ENCODE results near the gene RSU1. TPM values are rescaled to one million over a fixed set of nuclear protein-coding genes. Genes with fewer than 3 reads are reported as not detected.
A peak's percentile ranks its signal among the peaks of the same experiment; 100 is the strongest.

RSU1 gene
- total RNA-seq, 1 donor from 2014 or later, result 49.4 TPM

DNA sequence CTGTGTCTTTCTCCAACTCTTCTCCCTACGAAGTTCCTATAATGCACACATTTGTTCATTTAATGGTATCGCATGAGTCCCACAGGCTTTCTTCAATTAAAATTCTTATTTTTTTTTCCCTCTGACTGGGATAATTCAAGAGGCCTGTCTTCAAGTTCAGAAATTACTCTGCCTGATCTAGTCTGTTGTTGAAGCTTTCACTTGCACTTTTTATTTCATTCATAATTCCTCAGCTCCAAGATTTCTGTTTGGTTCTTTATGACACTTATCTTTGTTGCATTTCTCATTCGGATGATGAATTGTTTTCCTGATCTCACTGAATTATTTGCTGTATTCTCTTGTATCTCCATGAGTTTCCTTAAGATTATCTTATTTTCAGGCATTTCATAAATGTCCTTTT lies 103.9 kb downstream of the RSU1 start:
- DNase-seq, result no peak
- intact Hi-C loops (cut with DNase I), result no loop called here
- ATAC-seq (ENCODE audit: poor library complexity), result no peak

DNA sequence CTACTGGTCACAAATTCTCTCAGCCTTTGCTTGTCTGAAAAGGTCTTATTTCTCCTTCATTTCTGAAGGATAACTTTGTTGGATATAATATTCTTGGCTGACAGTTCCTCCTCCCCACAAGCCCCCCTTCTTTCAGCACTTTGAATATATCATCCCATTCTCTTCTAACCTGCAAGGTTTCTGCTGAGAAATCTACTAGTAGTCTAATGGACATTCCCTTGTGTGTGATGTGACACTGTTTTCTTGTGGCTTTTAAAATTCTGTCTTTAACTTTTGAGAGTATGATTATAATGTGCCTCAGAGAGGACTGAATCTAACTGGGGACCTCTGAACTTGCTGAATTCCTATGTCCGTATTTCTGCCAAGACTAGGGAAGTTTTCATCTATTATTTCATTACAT lies 104.3 kb downstream of the RSU1 start:
- intact Hi-C loops (cut with DNase I), result no loop called here
- DNase-seq (no peak), ATAC-seq (ENCODE audit: poor library complexity) (no peak)

DNA sequence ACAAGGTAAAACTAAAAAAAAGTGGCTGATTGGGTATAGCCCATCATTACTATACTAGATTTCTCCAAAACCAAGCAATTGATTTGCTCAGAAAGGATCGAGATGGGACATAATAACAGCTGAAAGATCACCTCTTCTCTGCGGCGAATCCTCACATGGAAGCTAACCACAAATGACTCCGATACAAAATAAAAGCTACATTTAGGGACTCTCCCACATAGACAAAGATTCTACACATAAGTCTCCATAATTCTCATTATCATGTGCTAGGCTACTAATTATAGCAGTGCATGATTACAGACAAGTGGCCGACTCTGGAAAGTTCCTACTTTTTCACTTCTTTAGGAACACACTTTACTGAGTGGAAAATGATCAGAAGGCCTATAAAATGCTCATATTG lies 116.9 kb downstream of the RSU1 start:
- intact Hi-C loops (cut with DNase I), result no loop called here
- ATAC-seq (ENCODE audit: poor library complexity) (peak; percentile 18), DNase-seq (no peak)

DNA sequence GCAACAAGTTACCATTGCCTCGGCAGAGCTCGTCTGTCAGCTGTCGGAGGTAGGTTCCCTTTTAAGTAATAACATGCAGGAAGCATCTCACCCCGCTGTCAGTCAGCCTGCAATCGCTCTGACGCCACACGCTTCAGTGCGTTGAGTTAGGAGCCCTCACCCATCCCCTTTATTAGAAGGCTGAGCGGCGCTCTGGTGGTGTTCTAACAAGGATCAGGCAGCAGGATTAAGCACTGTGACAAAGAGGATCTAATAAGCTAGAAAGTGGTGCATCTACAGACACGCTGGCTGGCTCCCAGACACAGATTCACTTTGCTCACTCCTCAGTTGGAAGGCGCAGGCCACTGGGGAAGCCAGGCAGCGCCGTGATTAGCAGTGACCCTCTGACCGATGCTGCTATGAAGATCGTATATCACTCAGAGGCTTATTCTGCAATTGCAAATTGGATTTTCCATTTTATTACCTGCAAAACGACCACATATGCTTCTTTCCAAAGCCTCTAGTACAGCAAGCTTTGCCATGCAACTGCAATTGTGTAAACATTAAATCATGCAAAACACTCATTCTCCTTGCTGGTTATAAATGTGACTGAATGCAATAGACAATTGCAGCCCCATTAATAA lies 117.7 kb downstream of the RSU1 start:
- intact Hi-C loops (cut with DNase I), result no loop called here
- ATAC-seq (ENCODE audit: poor library complexity), result no peak
- no peak for DNase-seq

DNA sequence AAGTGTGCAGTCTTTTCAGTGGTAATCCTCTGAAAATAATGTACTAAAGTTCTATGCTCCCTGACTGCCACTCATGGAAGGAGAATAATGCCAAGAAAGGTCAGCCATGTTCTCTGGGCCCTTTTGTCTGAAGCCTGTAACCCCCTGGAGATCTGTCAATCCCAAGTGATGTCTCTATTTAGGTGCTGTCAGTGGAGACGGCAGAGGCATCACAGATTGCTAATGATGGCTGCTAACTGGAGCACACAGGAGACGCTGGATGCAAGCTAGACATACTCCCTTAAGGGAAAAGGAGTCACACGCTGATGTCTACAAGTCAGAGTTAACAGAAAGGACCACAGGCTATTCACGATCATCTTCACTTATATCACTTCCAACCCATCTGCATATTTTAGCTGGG lies 118.8 kb downstream of the RSU1 start:
- intact Hi-C loops (cut with DNase I), result no loop called here
- no peak for ATAC-seq (ENCODE audit: poor library complexity)
- no peak for DNase-seq

DNA sequence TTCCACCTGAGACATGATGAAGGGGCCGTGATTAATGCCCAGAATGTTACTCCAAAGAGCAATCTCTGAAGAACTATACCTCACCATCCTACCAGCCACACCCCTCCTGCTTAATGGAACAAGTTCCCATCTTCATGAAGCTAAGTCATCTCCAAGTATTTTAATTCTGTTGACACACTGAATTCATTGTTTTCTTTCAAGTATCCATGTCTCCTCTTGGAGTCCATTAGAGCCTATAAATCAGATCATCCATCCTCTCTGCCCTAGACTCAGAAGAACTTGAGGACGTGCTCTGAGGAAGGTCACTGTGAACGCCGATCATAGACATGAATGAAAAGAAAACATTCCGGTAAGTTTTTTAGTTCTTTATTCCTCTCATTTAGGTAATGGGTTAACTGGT lies 126.8 kb downstream of the RSU1 start:
- DNase-seq (no peak), ATAC-seq (ENCODE audit: poor library complexity) (no peak)
- intact Hi-C loops (cut with DNase I), result no loop called here

DNA sequence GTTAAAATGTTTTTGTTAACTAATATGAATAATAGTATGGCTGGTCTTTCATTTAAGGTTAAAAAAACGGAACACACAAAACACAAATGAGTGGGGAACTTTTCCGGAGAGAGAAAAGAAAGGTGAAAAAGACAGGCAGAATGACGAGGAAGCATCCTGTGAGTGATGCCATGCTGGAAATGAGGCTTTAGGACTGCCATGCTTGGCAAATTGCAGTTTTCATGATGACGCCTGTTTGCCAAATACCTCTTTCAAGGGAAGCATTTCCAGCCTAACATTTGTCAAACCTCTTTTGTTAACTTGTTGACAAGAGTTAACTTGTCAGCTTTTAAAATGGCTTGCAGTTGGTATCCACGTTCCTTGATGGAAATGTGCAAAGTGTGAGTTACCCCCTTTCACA lies 127.5 kb downstream of the RSU1 start:
- intact Hi-C loops (cut with DNase I), result no loop called here
- DNase-seq (no peak), ATAC-seq (ENCODE audit: poor library complexity) (no peak)

DNA sequence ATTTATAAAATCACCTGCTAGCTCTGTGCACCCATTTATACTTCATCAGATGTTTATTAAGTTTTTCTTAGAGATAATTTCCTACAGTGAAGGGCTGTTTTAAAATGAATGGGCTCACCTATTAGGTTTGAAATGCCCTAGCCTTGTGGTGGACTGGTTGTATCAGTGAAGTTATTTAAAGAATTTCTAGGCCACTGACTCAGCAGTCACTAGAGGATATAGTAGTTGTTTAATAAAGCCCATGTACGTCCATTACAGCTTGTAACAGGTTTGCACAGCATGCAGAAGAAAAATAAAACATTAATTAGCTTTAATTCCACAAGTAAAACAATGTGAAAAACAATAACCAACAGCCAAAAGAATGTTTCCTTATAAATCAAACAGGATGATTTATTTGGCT lies 128.0 kb downstream of the RSU1 start:
- DNase-seq (no peak), ATAC-seq (ENCODE audit: poor library complexity) (no peak)
- intact Hi-C loops (cut with DNase I), result no loop called here

DNA sequence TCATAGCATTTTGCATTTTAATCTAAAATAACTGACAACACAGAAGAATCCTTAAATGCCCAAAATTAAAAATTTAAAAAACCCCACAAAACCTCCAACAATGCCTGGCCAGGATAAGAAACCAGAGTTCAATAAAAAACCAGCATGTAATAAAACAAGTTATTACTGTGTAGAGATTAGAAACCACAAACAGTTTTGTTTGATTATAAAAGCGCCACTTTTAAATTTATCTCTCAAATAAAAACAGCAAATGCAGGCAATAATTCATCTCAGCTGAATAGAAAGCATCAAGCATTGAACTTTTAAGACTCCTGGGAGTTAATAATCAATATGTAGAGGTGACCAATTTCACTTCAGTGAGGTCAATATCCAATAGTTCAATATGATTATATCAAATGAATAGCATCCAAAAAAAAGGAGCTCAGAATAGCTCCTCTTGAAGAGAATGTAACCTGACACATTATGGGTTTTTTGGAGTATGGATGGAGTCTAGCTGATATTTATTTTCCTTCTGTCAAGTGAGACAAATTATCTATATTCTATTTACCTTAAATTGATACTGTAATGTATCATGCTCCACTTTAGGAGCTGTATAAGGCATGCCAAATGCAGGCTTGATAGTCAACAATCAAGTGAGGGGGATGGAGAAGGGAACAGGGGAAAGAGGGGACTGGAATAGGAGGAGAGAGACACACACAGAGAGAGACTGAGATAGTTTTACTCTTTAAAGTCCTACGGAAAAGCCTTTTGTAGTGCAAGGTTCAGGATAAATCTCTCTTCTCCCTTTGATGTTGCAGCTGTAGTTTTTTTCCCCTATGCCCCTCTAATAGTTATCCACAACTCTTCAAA lies 130.9 kb downstream of the RSU1 start:
- ATAC-seq (ENCODE audit: poor library complexity), result no peak
- DNase-seq, result no peak
- intact Hi-C loops (cut with DNase I), result no loop called here

DNA sequence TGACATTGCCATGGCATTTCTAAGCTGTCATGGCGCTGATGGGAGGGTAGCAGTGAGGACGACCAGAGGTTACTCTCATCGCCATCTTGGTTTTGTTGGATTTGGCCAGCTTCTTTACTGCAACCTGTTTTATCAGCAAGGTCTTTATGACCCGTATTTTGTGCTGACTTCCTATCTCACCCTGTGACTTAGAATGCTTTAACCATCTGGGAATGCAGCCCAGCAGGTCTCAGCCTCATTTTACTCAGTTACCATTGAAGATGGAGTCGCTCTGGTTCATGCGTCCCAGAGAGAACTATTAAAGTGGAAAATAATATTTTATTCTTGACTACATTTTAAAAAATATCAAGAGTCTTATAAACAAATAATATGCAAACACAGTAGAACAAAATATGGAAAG lies 131.7 kb downstream of the RSU1 start:
- intact Hi-C loops (cut with DNase I), result no loop called here
- DNase-seq (no peak), ATAC-seq (ENCODE audit: poor library complexity) (no peak)

DNA sequence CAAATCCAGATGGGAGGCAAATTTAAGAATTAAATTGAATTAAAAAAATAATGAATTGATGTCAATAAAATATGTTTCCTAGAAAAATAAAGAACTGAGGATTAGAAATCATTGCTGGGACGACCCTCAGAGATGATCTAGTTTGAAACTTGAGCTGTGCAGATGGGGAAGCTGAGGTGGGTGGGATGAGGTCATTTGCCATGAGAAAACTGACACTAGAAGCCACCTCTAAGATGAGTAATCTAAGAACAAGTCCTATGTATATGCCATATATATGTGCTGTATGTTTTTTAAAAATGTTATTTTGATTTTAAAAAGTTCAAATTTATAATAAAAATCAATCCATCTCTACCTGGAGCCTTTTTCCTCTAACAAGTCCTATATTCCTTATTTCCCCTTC lies 135.7 kb downstream of the RSU1 start:
- intact Hi-C loops (cut with DNase I), result no loop called here
- DNase-seq (no peak), ATAC-seq (ENCODE audit: poor library complexity) (no peak)

DNA sequence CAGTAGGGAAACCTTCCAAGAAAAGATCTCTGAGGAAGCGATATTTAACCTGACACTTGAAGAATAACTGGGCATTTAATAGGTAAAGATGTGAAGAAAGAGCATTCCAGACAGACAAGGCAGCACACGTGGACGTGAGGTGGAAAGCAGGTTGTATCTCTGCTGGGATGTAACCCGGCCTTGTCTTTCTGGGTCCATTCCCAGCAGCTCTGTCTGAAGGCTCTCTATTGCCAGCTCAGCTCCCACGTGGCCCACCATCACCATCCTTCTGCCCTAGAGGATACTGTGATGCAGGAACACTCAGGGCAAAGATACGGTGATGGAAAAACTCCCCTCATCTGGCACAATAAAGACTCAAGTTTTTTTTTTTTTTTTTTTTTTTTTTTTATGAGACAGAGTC lies 137.7 kb downstream of the RSU1 start:
- intact Hi-C loops (cut with DNase I), result no loop called here
- DNase-seq, result no peak
- ATAC-seq (ENCODE audit: poor library complexity), result no peak

DNA sequence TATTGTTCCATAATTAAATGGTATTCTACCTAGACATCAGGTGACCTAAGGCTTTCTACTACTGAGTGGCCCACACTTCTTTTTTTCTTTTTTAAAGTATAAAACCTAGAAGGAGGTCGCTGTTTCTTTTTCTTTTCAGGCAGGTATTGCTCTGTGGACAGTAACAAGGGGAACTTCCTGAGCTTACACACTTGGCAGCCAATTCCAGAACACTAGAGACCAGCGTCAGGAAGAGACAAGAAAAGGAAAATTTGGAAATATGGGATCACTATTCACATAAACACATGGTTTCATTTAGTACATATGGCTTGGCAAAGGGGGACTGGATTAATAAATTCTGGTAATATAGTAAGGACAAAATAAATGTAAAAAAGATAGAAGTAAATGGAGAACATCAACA lies 141.9 kb downstream of the RSU1 start:
- intact Hi-C loops (cut with DNase I), result no loop called here
- ATAC-seq (ENCODE audit: poor library complexity) (no peak), DNase-seq (no peak)

DNA sequence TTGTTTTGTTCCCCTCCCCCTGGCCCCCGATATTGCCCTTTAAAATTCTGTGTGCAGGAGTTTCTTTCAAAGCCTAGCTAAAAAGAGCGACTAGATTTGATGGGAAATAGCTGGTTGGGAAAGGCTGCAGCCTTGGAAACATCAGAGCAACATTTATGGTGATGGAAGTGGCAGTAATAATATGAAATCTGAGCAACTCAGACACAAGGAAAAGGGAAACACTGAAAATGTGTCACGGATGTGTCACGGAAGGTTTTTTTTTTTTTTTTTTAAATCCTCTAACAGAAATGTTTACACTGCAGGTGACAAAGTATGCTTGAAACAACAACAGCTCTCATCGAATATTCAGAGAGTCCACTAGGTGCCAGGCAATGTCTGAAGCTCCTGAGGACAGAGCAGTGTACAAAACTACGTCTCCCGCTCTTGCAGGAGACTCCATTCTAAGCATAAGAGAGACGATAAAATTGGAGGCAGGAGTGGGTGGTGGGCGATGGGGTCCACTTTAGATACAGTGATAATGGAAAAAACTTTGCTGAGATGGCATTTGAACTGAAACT lies 143.0 kb downstream of the RSU1 start:
- no peak for DNase-seq
- intact Hi-C loops (cut with DNase I), result no loop called here
- no peak for ATAC-seq (ENCODE audit: poor library complexity)

DNA sequence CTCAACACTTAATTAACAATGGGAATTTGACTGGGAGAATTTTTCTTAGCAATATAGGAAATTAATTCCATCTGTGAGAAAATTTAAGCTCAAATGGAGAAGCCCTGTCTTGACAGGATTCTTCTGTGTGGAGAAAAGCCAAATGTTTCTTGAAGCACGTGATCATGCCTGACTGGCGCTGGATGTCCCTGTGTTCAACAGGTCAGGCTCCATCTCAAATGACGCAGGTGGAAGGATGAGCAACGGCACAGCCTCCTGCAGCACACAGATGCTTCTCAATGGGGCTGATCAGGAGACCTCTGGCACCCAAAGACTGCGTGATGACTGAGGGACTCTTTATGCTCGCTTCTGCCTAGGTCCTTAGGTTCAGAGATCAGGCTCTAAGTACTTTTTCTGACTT lies 143.8 kb downstream of the RSU1 start:
- ATAC-seq (ENCODE audit: poor library complexity), result no peak
- no peak for DNase-seq
- intact Hi-C loops (cut with DNase I), result no loop called here

DNA sequence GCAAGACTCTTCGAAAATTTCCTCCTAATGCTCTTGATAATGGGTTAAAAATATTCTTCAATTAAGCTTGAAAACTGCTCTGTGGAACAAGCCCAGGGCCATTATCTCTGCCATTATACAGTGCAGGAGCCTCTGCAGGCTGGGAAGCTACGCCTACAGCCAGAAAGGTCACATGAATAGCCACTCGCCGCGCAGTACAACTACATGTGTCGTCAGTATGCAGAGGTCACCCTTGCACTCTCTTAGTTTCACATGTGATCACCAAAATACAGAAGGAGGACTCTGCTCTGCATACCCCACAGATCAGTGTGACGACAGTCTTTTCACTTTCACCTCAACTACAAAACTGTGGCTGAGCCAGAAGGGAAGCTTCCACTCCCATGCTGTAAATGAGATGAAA lies 153.8 kb downstream of the RSU1 start:
- ATAC-seq (ENCODE audit: poor library complexity) (peak; percentile 98), DNase-seq (peak; percentile 50)
- intact Hi-C loops (cut with DNase I), result no loop called here

DNA sequence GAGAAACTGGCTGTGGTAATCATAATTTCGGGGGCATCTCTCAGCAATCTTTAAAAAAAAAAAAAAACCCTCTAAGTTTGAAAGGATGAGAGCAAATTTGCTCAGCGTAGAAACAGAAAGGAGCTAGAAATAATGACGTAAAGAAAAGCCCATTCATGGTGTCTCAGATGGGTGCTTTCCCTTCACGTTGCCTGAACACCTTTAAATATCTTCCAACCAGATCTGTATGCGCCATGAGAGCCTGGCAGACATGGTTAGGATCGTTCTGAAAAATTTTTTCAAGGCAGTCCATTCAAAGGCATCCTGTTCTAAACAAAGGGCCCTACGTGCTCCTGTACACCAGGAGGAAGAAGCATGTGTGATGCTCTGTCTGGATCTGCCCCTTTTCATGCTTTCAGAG lies 154.3 kb downstream of the RSU1 start:
- no peak for ATAC-seq (ENCODE audit: poor library complexity)
- intact Hi-C loops (cut with DNase I), result no loop called here
- no peak for DNase-seq

DNA sequence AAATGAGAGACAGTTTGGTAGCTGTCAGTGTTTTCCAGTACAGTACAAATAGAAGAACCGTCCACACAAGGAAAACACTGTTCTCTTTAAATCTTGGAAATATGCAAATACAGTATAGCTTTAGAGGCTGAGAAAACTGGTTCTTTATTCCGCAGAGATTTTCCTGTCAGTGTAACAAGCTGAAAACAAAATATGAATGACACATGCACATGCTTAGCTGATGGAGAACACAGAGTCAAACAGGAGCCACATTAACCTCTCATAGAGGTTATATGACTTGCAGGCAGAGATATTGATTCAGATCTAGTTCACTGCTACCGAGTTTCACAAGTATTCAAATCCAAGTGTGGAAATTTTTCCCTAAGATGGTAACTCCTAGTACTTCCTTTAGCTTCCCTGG lies 160.3 kb downstream of the RSU1 start:
- intact Hi-C loops (cut with DNase I), result no loop called here
- no peak for DNase-seq
- no peak for ATAC-seq (ENCODE audit: poor library complexity)

DNA sequence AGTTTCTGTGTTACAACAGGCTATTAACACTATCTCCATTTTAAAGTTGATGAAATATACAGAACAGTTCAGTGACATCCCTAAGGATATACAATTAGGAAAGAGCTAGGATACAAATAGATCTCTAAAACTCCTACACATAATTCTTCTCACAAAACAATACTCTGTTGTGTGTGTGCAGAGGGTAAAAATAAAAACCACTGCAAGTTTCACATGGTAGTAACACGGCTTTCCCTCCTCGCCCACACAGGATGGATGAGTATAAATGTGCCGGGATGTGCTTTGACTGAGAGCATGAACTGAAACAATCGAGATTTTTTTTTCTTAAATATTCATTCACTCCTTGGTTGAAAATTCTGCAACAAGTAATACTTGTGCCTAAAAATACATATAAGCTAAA lies 164.0 kb downstream of the RSU1 start:
- no peak for ATAC-seq (ENCODE audit: poor library complexity)
- intact Hi-C loops (cut with DNase I), result no loop called here

DNA sequence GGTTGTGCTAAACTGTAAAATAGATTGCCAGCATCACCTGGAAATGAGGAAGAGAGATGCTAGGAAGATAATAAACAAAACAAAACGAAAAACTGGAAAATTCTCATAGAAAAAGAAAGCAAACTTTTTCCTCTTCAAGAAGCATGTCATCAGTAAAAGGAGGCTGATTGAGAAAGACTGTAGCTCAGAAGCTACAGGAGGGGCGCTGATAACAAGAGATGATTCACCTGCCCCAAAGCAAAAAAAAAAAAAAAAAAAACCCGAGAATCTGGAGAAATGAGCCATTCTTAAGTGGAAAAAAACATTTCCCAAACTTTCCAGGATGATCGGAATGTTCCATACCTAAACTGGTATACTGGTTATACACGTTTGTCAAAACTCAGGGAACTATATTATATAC lies 165.1 kb downstream of the RSU1 start:
- ATAC-seq (ENCODE audit: poor library complexity) (no peak), DNase-seq (no peak)
- intact Hi-C loops (cut with DNase I), result no loop called here

More for the DNA sequence above, 164.0 kb downstream of the RSU1 start:
- DNase-seq, result no peak
